A549 treated with Hydrocortisone at 1 μM for 4 hours (cell line): Measurements from ENCODE around the gene PSMB9. TPM values are rescaled to one million over a fixed set of nuclear protein-coding genes. Genes with fewer than 3 reads are reported as not detected.

Source experiments
- total RNA-seq: library from RNA; stranded (reverse); fragments of 200-300 nt; extraction: Qiagen RNA extraction; gene quantifications from 5 replicates; pipeline ENCODE4 v1.2.3, GENCODE V29; 2022

The PSMB9 gene
- 14.2 to 22.6 TPM (median 18.0 TPM) in 5 replicates for total RNA-seq

DNA sequence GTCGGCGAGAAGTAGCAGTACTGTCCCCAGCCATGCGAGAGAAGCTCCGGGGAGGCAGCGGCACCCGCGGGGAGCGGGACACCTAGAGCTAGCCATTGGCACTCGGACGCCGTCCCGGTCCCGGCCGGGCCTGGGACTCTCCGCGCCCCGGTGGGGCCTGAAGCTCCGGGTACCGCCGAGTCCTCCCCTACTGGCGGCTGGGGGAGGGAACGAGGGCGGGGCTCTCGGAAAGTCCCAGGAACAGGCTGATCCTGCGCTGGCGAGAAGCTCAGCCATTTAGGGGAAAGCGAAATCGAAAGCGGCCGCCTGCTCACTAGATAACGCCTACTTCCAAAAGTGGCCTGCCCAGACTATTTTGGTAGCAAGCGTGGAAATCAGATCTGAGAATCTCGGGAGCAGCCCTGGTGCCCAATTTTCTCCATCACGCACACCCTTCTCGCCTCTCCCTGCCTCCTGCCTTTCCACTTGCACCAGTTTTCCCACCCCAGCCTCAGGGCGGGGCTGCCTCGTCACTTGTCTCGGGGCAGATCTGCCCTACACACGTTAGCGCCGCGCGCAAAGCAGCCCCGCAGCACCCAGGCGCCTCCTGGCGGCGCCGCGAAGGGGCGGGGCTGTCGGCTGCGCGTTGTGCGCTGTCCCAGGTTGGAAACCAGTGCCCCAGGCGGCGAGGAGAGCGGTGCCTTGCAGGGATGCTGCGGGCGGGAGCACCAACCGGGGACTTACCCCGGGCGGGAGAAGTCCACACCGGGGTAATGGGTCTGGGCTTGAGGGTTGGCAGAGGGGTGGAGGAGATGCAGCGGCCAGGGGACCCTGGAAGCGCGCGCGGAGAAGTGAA, at the start of gene PSMB9, which contains the start of gene TAP1:
PSMB9 (plus strand) TSS at position 652 of the 835 bp plus-strand sequence; CDS start at position 690, 38 bp downstream.
TAP1 (minus strand) TSS at position 164 of the 835 bp plus-strand sequence; CDS start at position 96, 68 bp downstream.

DNA sequence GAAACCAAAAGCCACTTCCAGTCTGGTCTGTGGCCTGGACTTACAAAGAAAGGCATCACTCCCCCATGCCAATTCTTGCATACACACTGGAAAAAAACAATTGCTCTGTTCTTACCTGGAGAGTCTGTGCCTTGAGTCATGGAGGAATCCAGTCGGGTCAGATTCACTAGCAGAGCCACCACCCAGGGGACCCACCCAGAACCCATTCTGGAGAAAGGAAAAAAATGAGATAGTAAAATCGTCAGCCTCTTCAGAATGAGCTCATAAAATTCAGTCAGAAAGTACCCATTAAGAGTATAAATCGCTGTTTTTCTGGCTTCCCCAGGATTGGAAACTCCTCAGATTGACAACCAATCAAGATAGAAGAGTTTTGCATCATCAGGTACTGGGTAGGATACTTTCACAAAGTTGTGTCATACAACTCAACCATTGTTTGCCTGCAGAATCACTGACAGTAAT, 37.2 kb upstream of the PSMB9 start, which contains the start of gene HLA-DOB:
HLA-DOB (minus strand) TSS at position 257 of the 459 bp plus-strand sequence; CDS start at position 206, 51 bp downstream.

DNA sequence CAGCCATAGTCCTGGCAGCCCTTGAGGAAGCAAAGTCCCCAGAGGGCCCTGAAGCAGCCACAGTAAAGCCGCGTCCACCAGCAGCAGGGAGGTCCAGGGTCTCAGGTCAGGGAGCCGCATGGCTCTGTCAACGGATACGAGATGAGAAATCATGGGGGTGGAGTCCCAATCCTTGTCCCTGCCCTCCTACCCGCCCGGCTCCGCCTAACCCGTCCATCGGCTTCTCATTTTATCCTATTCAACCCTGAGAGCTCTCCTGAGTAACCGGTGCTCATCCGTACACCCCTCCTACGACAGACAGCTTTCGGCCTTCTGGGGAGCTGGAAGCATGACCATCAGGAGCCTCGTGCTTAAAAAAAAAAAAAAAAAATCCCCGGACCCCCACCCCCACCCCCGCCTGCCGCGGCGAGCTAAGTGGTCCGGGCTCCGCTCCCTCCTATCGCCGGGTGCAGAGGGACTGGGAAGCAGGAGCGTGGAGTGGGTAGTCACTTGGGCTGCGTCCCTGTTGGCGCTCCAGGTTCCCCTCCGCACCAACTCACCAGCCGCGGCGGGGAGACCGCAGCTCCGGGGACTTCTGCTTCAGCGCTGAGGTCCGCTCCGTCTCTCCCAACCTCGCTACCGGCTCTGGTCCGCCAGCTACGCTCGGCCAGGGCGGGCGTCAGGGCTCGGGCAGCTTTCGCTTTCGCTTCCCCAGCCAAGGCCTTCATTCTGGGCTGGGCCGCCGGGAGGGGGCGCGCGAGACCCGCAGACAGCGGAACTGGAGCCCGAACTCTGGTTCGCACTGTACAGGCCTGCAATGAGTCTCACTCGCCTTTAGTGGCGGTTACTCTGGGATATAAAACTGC, 15.7 kb upstream of the PSMB9 start, which contains the start of gene TAP2:
TAP2 (minus strand) TSS at position 626 of the 845 bp plus-strand sequence; CDS start at position 120, 506 bp downstream.

DNA sequence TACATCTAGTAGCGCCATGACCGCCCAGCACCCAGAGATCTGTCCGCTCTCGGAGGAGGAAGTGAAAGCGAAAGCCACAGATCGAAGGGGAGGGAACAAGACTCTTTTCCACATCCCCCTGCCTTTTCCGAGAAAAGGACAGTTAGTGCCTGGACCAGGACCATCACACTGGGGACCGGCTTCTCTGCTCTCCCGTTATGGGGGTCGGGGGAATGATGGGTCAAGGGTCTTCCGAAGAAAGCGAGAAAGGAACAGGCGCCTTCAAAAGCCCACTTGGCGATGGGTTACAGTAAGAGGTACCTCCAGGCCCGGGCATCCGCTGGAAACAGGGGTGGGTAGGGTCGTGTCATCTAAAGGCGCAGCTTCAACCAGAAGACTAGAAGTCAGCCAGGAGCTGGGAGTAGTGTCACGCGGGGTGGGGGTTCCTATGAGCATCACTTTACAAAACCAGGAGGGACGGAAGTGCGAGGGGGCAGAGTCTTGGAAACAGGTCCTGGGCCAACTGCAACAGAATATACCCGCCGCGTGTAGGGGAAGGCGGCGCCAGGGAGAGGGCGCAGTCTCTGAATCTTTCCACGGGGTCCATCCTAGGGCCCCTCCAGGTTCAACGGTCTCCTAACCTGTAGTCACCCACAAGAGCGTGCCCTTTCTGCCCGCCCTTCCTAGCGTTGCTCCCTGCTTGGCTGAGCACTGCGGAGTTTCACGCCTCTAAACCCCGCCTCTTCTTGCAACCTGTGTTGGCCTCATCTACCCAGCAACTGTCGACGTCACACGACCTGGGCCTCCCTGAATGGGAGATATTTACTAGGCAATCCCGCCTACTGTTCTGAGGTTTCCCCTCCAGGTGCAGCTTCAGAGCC, 9.8 kb upstream of the PSMB9 start, which contains the start of gene PSMB8:
PSMB8 (minus strand) TSS at position 69 of the 860 bp plus-strand sequence; CDS start at position 18, 51 bp downstream.

Other genes starting within 250 kb of the PSMB9 start
- gene HLA-DQA1, start 216.8 kb upstream of the PSMB9 start, total RNA-seq = not detected in 5 replicates
- gene HLA-DQB1, start 187.5 kb upstream of the PSMB9 start, total RNA-seq = not detected in 5 replicates
- gene HLA-DQA2, start 112.8 kb upstream of the PSMB9 start, total RNA-seq = not detected in 5 replicates
- gene HLA-DQB2, start 90.7 kb upstream of the PSMB9 start, total RNA-seq = not detected in 5 replicates
- gene HLA-DOB, start 37.2 kb upstream of the PSMB9 start, total RNA-seq = 0.10 to 0.21 TPM (median 0.15 TPM) in 5 replicates
- gene TAP2, start 15.5 kb upstream of the PSMB9 start, total RNA-seq = 16.7 to 19.1 TPM (median 18.1 TPM) in 5 replicates
- 17.8 to 21.0 TPM (median 18.3 TPM) in 5 replicates for gene PSMB8, start 10.1 kb upstream of the PSMB9 start, total RNA-seq
- gene TAP1, start 488 bp upstream of the PSMB9 start, total RNA-seq = 34.2 to 38.2 TPM (median 35.0 TPM) in 5 replicates
- gene HLA-DMB, start 86.8 kb downstream of the PSMB9 start, total RNA-seq = 1.4 to 2.2 TPM (median 1.7 TPM) in 5 replicates
- gene HLA-DMA, start 98.9 kb downstream of the PSMB9 start, total RNA-seq = 3.2 to 3.9 TPM (median 3.3 TPM) in 5 replicates
- 108 to 139 TPM (median 123 TPM) in 5 replicates for gene BRD2, start 114.4 kb downstream of the PSMB9 start, total RNA-seq
- gene HLA-DOA, start 155.4 kb downstream of the PSMB9 start, total RNA-seq = 0.06 TPM in 1 of 5 replicates, not detected in the others
- 0.08 to 0.25 TPM in 2 of 5 replicates, not detected in the others for gene HLA-DPA1, start 219.5 kb downstream of the PSMB9 start, total RNA-seq
- 0.05 TPM in 1 of 5 replicates, not detected in the others for gene HLA-DPB1, start 221.8 kb downstream of the PSMB9 start, total RNA-seq